Keratinocyte (primary cell): ENCODE data around the gene ZNF518A. TPM values are rescaled to one million over a fixed set of nuclear protein-coding genes. Genes with fewer than 3 reads are reported as not detected.

Experiments
- DNase-seq: peaks from one replicate; pipeline ENCODE4 v3.0.0-alpha.2; 2011; ENCODE audit warnings: low read depth, missing footprints, low spot score
- FAIRE-seq: peaks from 2 replicates; lab custom pipeline; 2011; peaks lifted over from hg19 to GRCh38; lab: Jason Lieb, UNC
- H2AFZ ChIP-seq: 2 replicates; pipeline ENCODE4 v1.6.0; 2012; ENCODE audit warnings: low read length, control low read depth, inconsistent platforms; ENCODE audit not compliant: control insufficient read depth
- H3K27ac ChIP-seq: 2 replicates; pipeline ENCODE4 v1.5.1; 2011; ENCODE audit warnings: low read length; ENCODE audit not compliant: control insufficient read depth, insufficient read depth
- H3K27me3 ChIP-seq: 3 replicates; pipeline ENCODE4 v1.6.0; 2011; ENCODE audit warnings: low read length; ENCODE audit not compliant: control insufficient read depth, insufficient read depth; ENCODE audit errors: extremely low read depth
- H3K36me3 ChIP-seq, 2 experiments: 2 replicates in 1 of 2; 3 replicates in 1 of 2; pipeline ENCODE4 v1.5.1; 2011; ENCODE audit warnings: low read length in 2 of 2, mild to moderate bottlenecking in 1 of 2; ENCODE audit not compliant: control insufficient read depth in 2 of 2, insufficient read depth in 2 of 2; ENCODE audit errors: extremely low read depth in 1 of 2
- H3K4me1 ChIP-seq: 3 replicates; pipeline ENCODE4 v1.5.1; 2011; ENCODE audit warnings: low read length; ENCODE audit not compliant: control insufficient read depth, insufficient read depth; ENCODE audit errors: extremely low read depth
- H3K4me2 ChIP-seq: 3 replicates; pipeline ENCODE4 v1.6.0; 2011; ENCODE audit warnings: low read depth, low read length; ENCODE audit not compliant: control insufficient read depth, insufficient read depth; ENCODE audit errors: extremely low read depth
- H3K4me3 ChIP-seq, 3 experiments: fragments of 200-600 bp in 1 of 3; sonication (generic) in 1 of 3; 2 replicates in 2 of 3; 3 replicates in 1 of 3; pipeline ENCODE4 v1.5.1; 2011 to 2016; ENCODE audit warnings: low read length in 3 of 3, mild to moderate bottlenecking in 3 of 3, control low read depth in 2 of 3, inconsistent platforms in 1 of 3, low read depth in 1 of 3, mixed read lengths in 1 of 3, mixed run types in 1 of 3, moderate library complexity in 1 of 3; ENCODE audit not compliant: control insufficient read depth in 2 of 3, insufficient read depth in 2 of 3; ENCODE audit errors: extremely low read depth in 1 of 3
- H3K79me2 ChIP-seq: 2 replicates; pipeline ENCODE4 v1.6.0; 2012; ENCODE audit warnings: low read length; ENCODE audit not compliant: control insufficient read depth, insufficient read depth
- H3K9ac ChIP-seq: 3 replicates; pipeline ENCODE4 v1.6.0; 2011; ENCODE audit warnings: low read length; ENCODE audit not compliant: control insufficient read depth, insufficient read depth; ENCODE audit errors: extremely low read depth
- H3K9me1 ChIP-seq: 3 replicates; pipeline ENCODE4 v1.6.0; 2011; ENCODE audit warnings: low read length; ENCODE audit not compliant: control insufficient read depth, insufficient read depth; ENCODE audit errors: extremely low read depth
- H3K9me3 ChIP-seq: 2 replicates; pipeline ENCODE4 v1.5.1; 2012; ENCODE audit warnings: low read depth, low read length; ENCODE audit not compliant: control insufficient read depth
- H4K20me1 ChIP-seq: 3 replicates; pipeline ENCODE4 v1.6.0; 2011; ENCODE audit warnings: low read length; ENCODE audit not compliant: control insufficient read depth, insufficient read depth; ENCODE audit errors: extremely low read depth
- CTCF ChIP-seq, 3 experiments: IDR thresholded peaks in 1 of 3; conservative IDR thresholded peaks in 1 of 3; optimal IDR thresholded peaks in 1 of 3; 2 replicates in 2 of 3; 3 replicates in 1 of 3; pipeline versions ENCODE3 to v1.5.1; 2011; ENCODE audit warnings: low read length in 3 of 3, mild to moderate bottlenecking in 3 of 3, moderate library complexity in 2 of 3, control low read depth in 1 of 3, inconsistent platforms in 1 of 3; ENCODE audit not compliant: insufficient read depth in 2 of 3; ENCODE audit errors: extremely low read depth in 1 of 3
- EZH2 ChIP-seq: IDR thresholded peaks from one replicate; pipeline ENCODE4 v1.6.1; 2012; ENCODE audit warnings: inconsistent platforms, mild to moderate bottlenecking, low read length, moderate library complexity
- dilution Hi-C: fragments of 300-500 bp; cut with MboI; formaldehyde crosslinking; loops from one replicate; pipeline ENCODE4 v1.7.0; 2020; ENCODE audit warnings: low sequenced_read_pairs; ENCODE audit not compliant: extremely low pct_ligation_motif_present
- polyA plus RNA-seq, 5 experiments: library from polyadenylated mRNA; depleted of rRNA in 3 of 5; stranded (reverse) in 3 of 5; stranded (forward) in 1 of 5; unstranded in 1 of 5; fragments of >200 nt; gene quantifications; 1 replicate in 1 of 5; 2 replicates in 3 of 5; 3 replicates in 1 of 5; pipeline versions ENCODE4 v1.2.1 to v1.2.3, GENCODE V29; 2011 to 2012; ENCODE audit warnings: missing spikeins in 2 of 5, low read depth in 1 of 5, low replicate concordance in 1 of 5

The ZNF518A gene
- polyA plus RNA-seq, 1 donor (not counting 4 experiments of a cell fraction or from before 2014, with no cell fraction given), result 10.0 TPM

- Histone ChIP-seq H3K9me1 (no peaks in the 10 kb centered on the region), H4K20me1 (no peaks in the 10 kb centered on the region), H3K9me3 (peaks cover 2% of the 10 kb centered on the region), H3K79me2 (no peaks in the 10 kb centered on the region), H3K9ac (no peak overlapping the region), H3K4me2 (no peak overlapping the region), H3K36me3 (no peaks in the 10 kb centered on the region), H3K4me3 (no peak overlapping the region), H2AFZ (no peak overlapping the region), H3K27me3 (no peaks in the 10 kb centered on the region), H3K27ac (no peak overlapping the region), H3K4me1 (no peaks in the 10 kb centered on the region)
- dilution Hi-C loops, result no loop called here
- TF ChIP-seq CTCF (optimal IDR thresholded peaks at IDR 0.05 in 1 of 3, IDR thresholded peaks at IDR 0.05 in 1 of 3, conservative IDR thresholded peaks at IDR 0.05 in 1 of 3; ENCODE audit: extremely low read depth in 1 of 3, insufficient read depth in 2 of 3, low read length in 3 of 3), result no peak
- no peak for TF ChIP-seq EZH2
- DNase-seq (no peak), FAIRE-seq (no peak)
These were observed 46.9 kb downstream of the ZNF518A start for GRCh38 chr10:96176985-96177384.

GRCh38 chr10:96188421-96188820 is 58.3 kb downstream of the ZNF518A start:
- Histone ChIP-seq H3K4me2 (no peak overlapping the region), H3K9me3 (no peaks in the 10 kb centered on the region), H3K9ac (no peak overlapping the region), H3K27ac (no peak overlapping the region), H2AFZ (no peak overlapping the region), H3K4me1 (no peaks in the 10 kb centered on the region), H3K79me2 (no peaks in the 10 kb centered on the region), H4K20me1 (no peaks in the 10 kb centered on the region), H3K27me3 (no peaks in the 10 kb centered on the region), H3K4me3 (no peak overlapping the region), H3K36me3 (no peaks in the 10 kb centered on the region), H3K9me1 (no peaks in the 10 kb centered on the region)
- FAIRE-seq (no peak), DNase-seq (no peak)
- dilution Hi-C loops, result no loop called here
- TF ChIP-seq EZH2 (no peak), CTCF (optimal IDR thresholded peaks at IDR 0.05 in 1 of 3, IDR thresholded peaks at IDR 0.05 in 1 of 3, conservative IDR thresholded peaks at IDR 0.05 in 1 of 3; ENCODE audit: extremely low read depth in 1 of 3, insufficient read depth in 2 of 3, low read length in 3 of 3) (no peak)
